Stimulated activated CD4-positive, alpha-beta T cell treated with anti-CD3 and anti-CD28 coated beads, Interleukin-15, amount 100 ng/mL, for 48 hours (primary cell): ENCODE measurements around the gene CMSS1.

Experiments used
- DNase-seq, 2 donors: peaks; one replicate each; pipeline ENCODE4 v3.0.0-alpha.2; 2020; ENCODE audit warnings: low read depth in 2 of 2

The CMSS1 gene

GRCh38 chr3:99817437-99818240 lies at the start of gene CMSS1:
TSS of gene CMSS1 (plus strand) at chr3:99817862.
- peak; percentile 91 to 95 for DNase-seq

- DNase-seq: no peak
Observed at GRCh38 chr3:99768126-99768525, 49.5 kb upstream of the CMSS1 start.

- no peak for DNase-seq
Observed at GRCh38 chr3:99768808-99769501, 48.7 kb upstream of the CMSS1 start.

DNA sequence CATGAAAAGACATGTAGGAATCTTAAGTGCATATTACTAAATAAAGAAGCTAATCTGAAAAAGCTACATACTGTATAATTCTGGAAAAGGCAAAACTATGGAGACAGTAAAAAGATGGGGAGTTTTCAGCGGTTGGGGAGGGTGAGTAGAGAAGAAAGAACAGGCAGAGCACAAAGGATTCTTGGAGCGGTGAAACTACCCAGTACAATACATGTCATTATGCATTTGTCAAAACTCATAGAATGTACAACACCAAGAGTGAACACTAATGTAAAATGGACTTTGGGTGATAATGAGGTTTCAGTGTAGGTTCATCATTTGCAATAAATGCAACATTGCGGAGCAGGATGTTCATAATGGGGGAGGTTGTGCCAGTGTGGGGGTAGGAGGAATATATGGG lies 45.5 kb upstream of the CMSS1 start:
- DNase-seq: no peak

DNA sequence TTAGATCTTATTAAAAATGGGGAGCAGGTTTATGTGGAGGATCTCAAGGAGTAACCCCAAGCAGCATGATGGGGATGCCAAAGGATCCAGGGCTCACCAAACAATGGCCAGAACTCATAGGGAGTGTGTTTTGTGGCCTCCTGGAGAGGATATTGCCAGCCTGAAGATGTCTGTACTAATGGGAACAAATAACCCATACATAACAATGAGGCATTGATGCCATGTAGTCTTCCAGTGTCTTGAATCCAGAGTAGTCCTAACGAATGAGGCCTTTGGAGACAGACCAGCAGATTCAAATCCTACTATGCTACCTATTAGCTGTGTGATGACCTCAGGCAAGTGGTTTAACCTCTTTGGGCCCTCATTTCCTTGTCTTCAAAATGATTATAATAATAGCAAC lies 45.0 kb upstream of the CMSS1 start:
- DNase-seq: no peak

GRCh38 chr3:99774467-99774866 lies 43.2 kb upstream of the CMSS1 start:
- no peak for DNase-seq

GRCh38 chr3:99776516-99777209 lies 41.0 kb upstream of the CMSS1 start:
- no peak for DNase-seq

DNA sequence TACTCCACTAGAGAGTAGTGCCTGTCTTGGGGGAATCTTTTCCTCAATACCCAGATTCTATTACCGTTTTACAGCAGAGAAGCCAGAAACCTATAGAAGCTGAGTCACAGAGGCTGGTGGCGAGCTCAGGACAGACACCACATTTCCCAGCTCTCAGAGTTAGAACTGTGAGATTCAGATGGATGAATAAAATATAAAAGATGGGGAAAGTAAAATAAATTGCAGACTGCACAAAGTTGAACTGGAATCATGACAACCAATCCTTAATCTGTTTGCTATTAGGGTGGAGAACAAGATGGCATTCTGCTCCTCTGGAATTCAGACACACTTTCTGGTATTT lies 40.5 kb upstream of the CMSS1 start:
- DNase-seq: no peak

- DNase-seq: no peak
Observed at GRCh38 chr3:99777708-99778107, 40.0 kb upstream of the CMSS1 start.

DNA sequence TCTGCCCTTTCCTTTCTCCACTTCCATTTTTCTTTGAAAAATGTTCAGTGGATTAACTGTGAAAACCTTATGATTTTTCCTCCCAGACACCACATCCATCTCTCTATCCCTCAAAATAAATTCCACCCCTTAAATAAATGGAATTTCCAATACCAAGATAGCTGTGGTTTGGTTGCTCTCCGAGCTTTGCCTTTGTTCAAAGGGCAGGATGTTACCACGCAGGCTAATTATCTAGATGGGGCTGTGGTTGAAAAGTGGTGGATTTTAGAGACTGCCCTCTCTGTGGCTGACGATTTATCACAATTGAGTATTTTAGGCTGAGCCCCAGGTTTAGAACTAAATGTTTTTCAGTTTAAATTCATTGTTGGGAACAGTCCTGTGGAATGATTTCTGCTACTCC lies 36.9 kb upstream of the CMSS1 start:
- no peak for DNase-seq

DNA sequence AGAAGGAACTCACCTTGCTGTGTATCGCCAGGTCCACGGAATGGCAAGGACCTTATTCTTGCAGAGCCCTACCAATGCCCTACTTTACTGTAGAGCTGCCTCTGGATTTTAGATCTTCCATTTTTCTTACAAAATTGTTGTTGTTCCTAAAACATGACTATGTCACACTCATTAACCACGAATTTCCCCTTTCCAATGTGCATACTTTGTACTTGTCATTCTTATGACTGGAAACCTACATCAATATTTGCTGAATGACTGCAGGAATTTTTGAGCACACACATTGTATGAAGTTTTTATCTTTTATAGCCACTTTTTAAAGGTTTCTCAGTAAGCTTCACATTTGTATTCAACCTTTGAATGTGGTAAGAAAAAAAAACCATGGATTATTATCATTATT lies 35.9 kb upstream of the CMSS1 start:
- no peak for DNase-seq

- DNase-seq: no peak
Observed at GRCh38 chr3:99783011-99783573, 34.6 kb upstream of the CMSS1 start.

DNA sequence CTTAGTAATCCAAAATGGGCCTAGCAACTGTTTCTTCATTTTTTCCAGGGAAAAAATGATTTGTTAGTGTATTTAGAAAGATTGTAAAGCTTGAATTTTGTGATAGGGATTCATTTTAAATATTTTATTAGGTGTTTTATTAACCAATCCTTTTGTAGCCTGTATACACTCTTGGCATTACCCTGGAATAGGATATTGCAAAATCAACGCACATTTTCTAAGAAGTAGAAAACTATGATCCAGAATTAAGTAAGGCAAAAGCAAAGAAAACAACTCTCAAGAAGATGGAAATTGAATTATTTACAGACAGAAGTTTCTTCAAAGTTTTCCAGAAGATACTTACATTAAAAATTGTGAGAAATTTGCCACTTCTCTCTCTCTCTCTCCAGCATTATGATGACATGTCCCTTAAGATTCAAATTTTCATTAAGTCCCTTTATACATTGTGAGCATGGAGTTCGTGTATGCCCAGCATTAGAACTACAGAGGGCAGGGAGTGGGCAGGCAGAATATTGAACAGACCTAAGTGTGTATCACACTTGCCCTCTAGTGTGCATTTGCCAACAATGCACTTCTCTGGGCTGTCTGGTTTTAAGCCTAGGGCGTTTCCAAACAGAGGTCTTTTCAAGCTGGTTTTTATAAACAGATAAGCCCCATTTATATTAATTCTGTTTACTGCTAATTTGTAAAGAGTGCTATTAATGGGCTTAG lies 28.5 kb upstream of the CMSS1 start:
- no peak for DNase-seq

GRCh38 chr3:99794485-99794884 lies 23.2 kb upstream of the CMSS1 start:
- DNase-seq: no peak

DNA sequence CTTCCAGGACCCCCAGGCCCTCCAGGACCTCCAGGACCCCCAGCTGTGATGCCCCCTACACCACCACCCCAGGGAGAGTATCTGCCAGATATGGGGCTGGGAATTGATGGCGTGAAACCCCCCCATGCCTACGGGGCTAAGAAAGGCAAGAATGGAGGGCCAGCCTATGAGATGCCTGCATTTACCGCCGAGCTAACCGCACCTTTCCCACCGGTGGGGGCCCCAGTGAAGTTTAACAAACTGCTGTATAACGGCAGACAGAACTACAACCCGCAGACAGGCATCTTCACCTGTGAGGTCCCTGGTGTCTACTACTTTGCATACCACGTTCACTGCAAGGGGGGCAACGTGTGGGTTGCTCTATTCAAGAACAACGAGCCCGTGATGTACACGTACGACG lies 22.1 kb upstream of the CMSS1 start:
- DNase-seq: no peak

DNA sequence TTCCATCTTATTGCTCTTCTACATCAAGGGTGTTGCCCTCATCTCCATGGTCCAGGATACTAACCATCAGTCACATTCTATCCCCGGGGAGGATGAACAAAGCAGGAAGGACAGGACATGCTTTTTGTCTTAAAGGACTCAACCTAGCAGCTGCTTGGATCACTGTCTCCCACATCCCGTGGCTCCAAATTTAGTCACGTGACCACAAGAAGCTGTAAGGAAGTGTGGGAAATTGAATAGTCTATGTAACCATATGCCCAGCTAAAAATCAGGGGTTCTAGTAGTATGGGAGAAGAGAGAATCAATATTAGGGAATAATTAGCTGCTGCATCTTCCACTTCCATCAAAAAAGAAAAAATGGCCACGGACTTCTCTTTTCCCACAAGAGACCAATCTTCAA lies 18.2 kb upstream of the CMSS1 start:
- no peak for DNase-seq

DNA sequence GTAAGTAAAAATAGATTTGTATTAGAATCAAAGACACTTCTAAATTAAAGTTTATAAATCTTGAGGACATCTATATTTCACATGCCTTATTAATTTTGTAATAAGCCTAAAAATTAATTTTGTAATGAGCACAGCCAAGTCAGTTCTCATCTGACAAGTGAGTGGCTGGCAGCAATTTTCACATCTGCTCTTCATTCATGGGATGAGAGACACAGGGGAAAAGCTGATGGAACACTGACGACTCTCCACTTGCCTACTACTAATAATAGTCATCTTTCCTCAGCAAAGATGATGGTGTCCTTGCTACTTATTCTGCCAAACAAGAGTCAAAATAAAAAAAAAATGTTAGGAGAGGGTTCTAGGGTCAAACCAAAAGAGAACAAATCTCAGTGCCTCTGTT lies 14.4 kb upstream of the CMSS1 start:
- DNase-seq: no peak

- no peak for DNase-seq
Observed at GRCh38 chr3:99805160-99805559, 12.5 kb upstream of the CMSS1 start.

GRCh38 chr3:99808163-99808794 lies 9.4 kb upstream of the CMSS1 start:
- no peak for DNase-seq

- no peak for DNase-seq
Observed at GRCh38 chr3:99809565-99809964, 8.1 kb upstream of the CMSS1 start.

DNA sequence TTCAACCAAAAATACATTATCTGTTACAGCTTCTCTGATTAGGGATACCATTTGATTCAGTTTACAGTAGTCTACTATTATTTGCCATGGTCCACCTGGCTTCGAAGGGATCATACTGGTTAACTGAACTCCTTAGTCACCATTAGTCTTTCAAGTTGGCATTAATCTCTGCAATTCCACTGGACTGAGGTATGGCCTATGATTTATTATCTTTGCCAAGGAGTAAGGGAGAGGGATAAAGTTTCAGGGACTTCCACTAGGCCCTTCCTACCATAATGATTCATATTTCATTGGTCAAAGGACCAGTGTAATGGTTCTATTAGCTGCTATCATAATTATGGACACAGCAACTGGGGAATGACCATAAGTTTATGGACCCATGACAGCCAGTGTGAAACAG lies 7.3 kb upstream of the CMSS1 start:
- DNase-seq: no peak

- DNase-seq: no peak
Observed at GRCh38 chr3:99817047-99817436, 620 bp upstream of the CMSS1 start.
